ENCODE measurements around the gene KCNK5. TPM values are rescaled to one million over a fixed set of nuclear protein-coding genes. Genes with fewer than 3 reads are reported as not detected.

KCNK5 gene
- total and polyA plus RNA-seq, 5 donors from 2014 or later, result 0.13 to 0.86 (median 0.53) TPM; not detected in 1

- no peak for ATAC-seq (ENCODE audit: low read depth in 2 of 2)
- Mint-ChIP-seq H3K36me3 (no peaks in the 10 kb centered on the region), H3K9me3 (peaks cover 0 to 1% (median 0%) of the 10 kb centered on the region in 7 donors), H3K4me1 (peaks cover 0 to 13% (median under 1%) of the 10 kb centered on the region in 4 donors), H3K27ac (no peak overlapping the region), H3K27me3 (no peaks in the 10 kb centered on the region), H3K4me3 (peak overlapping the region in 1 of 4 donors; percentile 9)
- Histone ChIP-seq H3K4me1 (ENCODE audit: control insufficient read depth, insufficient read depth, low read length, poor library complexity, severe bottlenecking) (no peaks in the 10 kb centered on the region), H3K9me3 (ENCODE audit: control insufficient read depth in 2 of 2, low read length in 2 of 2) (no peaks in the 10 kb centered on the region), H3K27me3 (ENCODE audit: control insufficient read depth, insufficient read depth, low read length) (no peaks in the 10 kb centered on the region), H3K27ac (ENCODE audit: insufficient read depth, low read length, poor library complexity, severe bottlenecking) (no peak overlapping the region), H3K4me3 (ENCODE audit: low read depth, low read length) (no peak overlapping the region), H3K36me3 (ENCODE audit: control insufficient read depth, insufficient read depth, low read length) (no peaks in the 10 kb centered on the region)
- no peak for DNase-seq
Measured at GRCh38 chr6:39214120-39214813, 15.0 kb downstream of the KCNK5 start.

DNA sequence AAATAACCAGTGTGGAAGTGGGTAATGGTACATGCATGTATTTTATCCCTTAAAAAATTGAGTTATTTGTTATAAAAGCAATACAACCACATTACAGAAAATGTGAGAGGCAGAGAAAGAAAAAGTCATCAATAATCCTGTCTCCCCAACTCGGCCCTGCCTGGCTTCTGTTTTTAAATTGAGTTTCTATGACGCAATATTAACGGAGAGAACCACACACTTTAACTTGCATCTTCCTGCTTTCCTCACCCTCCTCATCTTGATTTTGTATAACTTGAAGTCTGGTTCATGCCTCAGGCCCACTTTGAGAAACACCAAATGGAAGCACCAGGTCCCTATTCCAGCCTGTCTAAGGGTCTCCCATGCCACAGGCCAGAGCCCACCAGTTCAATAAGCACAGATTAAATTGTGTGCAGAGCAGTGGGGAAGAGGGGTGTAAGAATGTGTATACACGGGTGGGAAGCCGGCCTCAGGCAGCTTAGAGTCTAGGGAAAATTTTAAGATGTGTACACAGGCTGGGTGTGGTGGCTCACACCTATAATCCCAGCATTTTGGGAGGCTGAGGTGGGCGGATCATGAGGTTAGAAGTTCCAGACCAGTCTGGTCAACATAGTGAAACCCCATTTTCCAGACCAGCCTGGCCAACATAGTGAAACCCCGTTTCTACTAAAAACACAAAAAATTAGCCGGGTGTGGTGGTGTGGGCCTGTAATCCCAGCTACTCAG lies 15.9 kb downstream of the KCNK5 start:
- H3K27me3 Mint-ChIP-seq, result no peaks in the 10 kb centered on the region
- H3K4me3 ChIP-seq (ENCODE audit: low read depth, low read length), result no peak overlapping the region
- H3K36me3 ChIP-seq (ENCODE audit: control insufficient read depth, insufficient read depth, low read length), result no peaks in the 10 kb centered on the region
- no peaks in the 10 kb centered on the region for H3K27me3 ChIP-seq (ENCODE audit: control insufficient read depth, insufficient read depth, low read length)
- H3K27ac ChIP-seq (ENCODE audit: insufficient read depth, low read length, poor library complexity, severe bottlenecking), result no peak overlapping the region
- no peak overlapping the region for H3K27ac Mint-ChIP-seq
- ATAC-seq (ENCODE audit: low read depth in 2 of 2) (no peak), DNase-seq (no peak)
- H3K4me3 Mint-ChIP-seq, result peak overlapping the region in 1 of 4 donors; percentile 16
- peaks cover 0 to 1% (median 0%) of the 10 kb centered on the region in 7 donors for H3K9me3 Mint-ChIP-seq
- no peaks in the 10 kb centered on the region for H3K9me3 ChIP-seq (ENCODE audit: control insufficient read depth in 2 of 2, low read length in 2 of 2)
- H3K4me1 ChIP-seq (ENCODE audit: control insufficient read depth, insufficient read depth, low read length, poor library complexity, severe bottlenecking), result no peaks in the 10 kb centered on the region
- H3K4me1 Mint-ChIP-seq, result peaks cover 0 to 10% (median under 1%) of the 10 kb centered on the region in 4 donors
- H3K36me3 Mint-ChIP-seq, result no peaks in the 10 kb centered on the region

- Mint-ChIP-seq H3K27me3 (no peaks in the 10 kb centered on the region), H3K4me3 (no peak overlapping the region), H3K4me1 (peaks cover 0 to 10% (median under 1%) of the 10 kb centered on the region in 4 donors), H3K36me3 (no peaks in the 10 kb centered on the region), H3K9me3 (peaks cover 0 to 1% (median 0%) of the 10 kb centered on the region in 7 donors), H3K27ac (no peak overlapping the region)
- H3K4me3 ChIP-seq (ENCODE audit: low read depth, low read length), result no peak overlapping the region
- no peaks in the 10 kb centered on the region for H3K36me3 ChIP-seq (ENCODE audit: control insufficient read depth, insufficient read depth, low read length)
- DNase-seq, result no peak
- H3K9me3 ChIP-seq (ENCODE audit: control insufficient read depth in 2 of 2, low read length in 2 of 2), result no peaks in the 10 kb centered on the region
- H3K27me3 ChIP-seq (ENCODE audit: control insufficient read depth, insufficient read depth, low read length), result no peaks in the 10 kb centered on the region
- H3K27ac ChIP-seq (ENCODE audit: insufficient read depth, low read length, poor library complexity, severe bottlenecking), result no peak overlapping the region
- no peak for ATAC-seq (ENCODE audit: low read depth in 2 of 2)
- no peaks in the 10 kb centered on the region for H3K4me1 ChIP-seq (ENCODE audit: control insufficient read depth, insufficient read depth, low read length, poor library complexity, severe bottlenecking)
Measured at GRCh38 chr6:39211183-39211582, 18.1 kb downstream of the KCNK5 start.

DNA sequence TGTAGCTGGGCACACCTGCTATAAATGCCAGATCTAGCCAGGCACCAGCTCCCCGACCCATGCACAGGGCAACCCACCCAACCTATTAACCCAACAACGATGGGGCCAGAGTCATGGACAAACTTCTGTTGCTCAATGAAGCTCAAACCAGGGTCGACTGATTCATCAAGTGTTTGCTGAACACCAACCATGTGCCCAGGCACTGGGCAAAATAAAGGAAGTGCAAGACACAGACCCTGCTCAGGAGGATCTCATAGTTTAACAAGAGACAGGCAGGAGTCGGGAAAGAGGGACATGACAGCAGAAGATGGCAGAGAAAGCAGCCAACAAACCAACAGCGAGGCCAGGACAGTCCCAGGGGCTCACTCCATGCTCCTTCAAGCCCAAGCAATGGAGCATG lies 18.8 kb downstream of the KCNK5 start:
- Mint-ChIP-seq H3K27me3 (no peaks in the 10 kb centered on the region), H3K36me3 (no peaks in the 10 kb centered on the region), H3K27ac (no peak overlapping the region), H3K9me3 (peaks cover 0 to 1% (median 0%) of the 10 kb centered on the region in 7 donors), H3K4me3 (no peak overlapping the region), H3K4me1 (peaks cover 0 to 10% (median under 1%) of the 10 kb centered on the region in 4 donors)
- Histone ChIP-seq H3K4me1 (ENCODE audit: control insufficient read depth, insufficient read depth, low read length, poor library complexity, severe bottlenecking) (no peaks in the 10 kb centered on the region), H3K4me3 (ENCODE audit: low read depth, low read length) (no peak overlapping the region), H3K27ac (ENCODE audit: insufficient read depth, low read length, poor library complexity, severe bottlenecking) (no peak overlapping the region), H3K36me3 (ENCODE audit: control insufficient read depth, insufficient read depth, low read length) (no peaks in the 10 kb centered on the region), H3K27me3 (ENCODE audit: control insufficient read depth, insufficient read depth, low read length) (no peaks in the 10 kb centered on the region), H3K9me3 (ENCODE audit: control insufficient read depth in 2 of 2, low read length in 2 of 2) (no peaks in the 10 kb centered on the region)
- ATAC-seq (ENCODE audit: low read depth in 2 of 2) (no peak), DNase-seq (no peak)

DNA sequence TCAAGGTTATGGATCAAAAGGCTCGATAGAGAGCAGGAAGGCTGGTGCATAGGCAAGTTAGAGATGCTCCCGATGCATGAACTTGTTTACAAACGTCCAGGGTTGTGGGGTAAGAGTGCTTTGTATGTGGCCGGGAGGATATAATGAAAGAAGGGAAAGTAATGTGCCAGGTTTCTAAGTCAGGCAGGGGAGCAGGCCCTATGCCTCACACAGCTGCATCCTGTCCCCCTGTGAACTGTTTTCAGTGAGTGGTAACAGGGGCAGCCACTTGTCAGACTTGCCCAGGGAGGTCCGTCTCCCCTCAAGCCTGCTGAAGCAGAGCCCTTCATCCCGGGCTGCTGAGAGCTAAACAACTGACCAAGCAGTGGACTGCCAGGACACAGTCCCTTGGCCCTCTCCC lies 19.4 kb downstream of the KCNK5 start:
- peaks cover 0 to 1% (median 0%) of the 10 kb centered on the region in 7 donors for H3K9me3 Mint-ChIP-seq
- H3K4me3 Mint-ChIP-seq, result peak overlapping the region in 1 of 4 donors; percentile 31
- Histone ChIP-seq H3K4me1 (ENCODE audit: control insufficient read depth, insufficient read depth, low read length, poor library complexity, severe bottlenecking) (no peaks in the 10 kb centered on the region), H3K4me3 (ENCODE audit: low read depth, low read length) (no peak overlapping the region), H3K9me3 (ENCODE audit: control insufficient read depth in 2 of 2, low read length in 2 of 2) (no peaks in the 10 kb centered on the region), H3K27ac (ENCODE audit: insufficient read depth, low read length, poor library complexity, severe bottlenecking) (no peak overlapping the region), H3K36me3 (ENCODE audit: control insufficient read depth, insufficient read depth, low read length) (no peaks in the 10 kb centered on the region), H3K27me3 (ENCODE audit: control insufficient read depth, insufficient read depth, low read length) (no peaks in the 10 kb centered on the region)
- ATAC-seq (ENCODE audit: low read depth in 2 of 2), result no peak
- H3K27me3 Mint-ChIP-seq, result no peaks in the 10 kb centered on the region
- no peaks in the 10 kb centered on the region for H3K36me3 Mint-ChIP-seq
- peak overlapping the region in 1 of 3 donors; percentile 20 for H3K27ac Mint-ChIP-seq
- no peak for DNase-seq
- H3K4me1 Mint-ChIP-seq, result peaks cover 0 to 10% (median under 1%) of the 10 kb centered on the region in 4 donors

- ATAC-seq (ENCODE audit: low read depth in 2 of 2), result no peak
- no peaks in the 10 kb centered on the region for H3K36me3 ChIP-seq (ENCODE audit: control insufficient read depth, insufficient read depth, low read length)
- no peaks in the 10 kb centered on the region for H3K27me3 ChIP-seq (ENCODE audit: control insufficient read depth, insufficient read depth, low read length)
- no peaks in the 10 kb centered on the region for H3K4me1 ChIP-seq (ENCODE audit: control insufficient read depth, insufficient read depth, low read length, poor library complexity, severe bottlenecking)
- Mint-ChIP-seq H3K27ac (no peak overlapping the region), H3K27me3 (no peaks in the 10 kb centered on the region), H3K9me3 (peaks cover 0 to 1% (median 0%) of the 10 kb centered on the region in 7 donors), H3K4me3 (no peak overlapping the region), H3K36me3 (no peaks in the 10 kb centered on the region), H3K4me1 (peaks cover 0 to 9% (median under 1%) of the 10 kb centered on the region in 4 donors)
- no peak overlapping the region for H3K4me3 ChIP-seq (ENCODE audit: low read depth, low read length)
- no peak for DNase-seq
- H3K27ac ChIP-seq (ENCODE audit: insufficient read depth, low read length, poor library complexity, severe bottlenecking), result no peak overlapping the region
- H3K9me3 ChIP-seq (ENCODE audit: control insufficient read depth in 2 of 2, low read length in 2 of 2), result no peaks in the 10 kb centered on the region
Measured at GRCh38 chr6:39209360-39209811, 19.9 kb downstream of the KCNK5 start.

GRCh38 chr6:39208223-39208739 lies 21.0 kb downstream of the KCNK5 start:
- no peak for ATAC-seq (ENCODE audit: low read depth in 2 of 2)
- Histone ChIP-seq H3K4me3 (ENCODE audit: low read depth, low read length) (no peak overlapping the region), H3K36me3 (ENCODE audit: control insufficient read depth, insufficient read depth, low read length) (no peaks in the 10 kb centered on the region), H3K4me1 (ENCODE audit: control insufficient read depth, insufficient read depth, low read length, poor library complexity, severe bottlenecking) (no peaks in the 10 kb centered on the region), H3K27ac (ENCODE audit: insufficient read depth, low read length, poor library complexity, severe bottlenecking) (no peak overlapping the region), H3K27me3 (ENCODE audit: control insufficient read depth, insufficient read depth, low read length) (no peaks in the 10 kb centered on the region), H3K9me3 (ENCODE audit: control insufficient read depth in 2 of 2, low read length in 2 of 2) (no peaks in the 10 kb centered on the region)
- Mint-ChIP-seq H3K27ac (no peak overlapping the region), H3K4me1 (peaks cover 0 to 8% (median under 1%) of the 10 kb centered on the region in 4 donors), H3K9me3 (peaks cover 0 to 1% (median 0%) of the 10 kb centered on the region in 7 donors), H3K36me3 (no peaks in the 10 kb centered on the region), H3K27me3 (no peaks in the 10 kb centered on the region), H3K4me3 (no peak overlapping the region)
- DNase-seq, result no peak

Measured in CD4-positive, CD25-positive, alpha-beta regulatory T cell (primary cell).